Panc1 (cell line): ENCODE data around the gene NRCAM. TPM values are rescaled to one million over a fixed set of nuclear protein-coding genes. Genes with fewer than 3 reads are reported as not detected.

Source experiments
- ATAC-seq: fragments of 200-7000 bp; cut with Tn5 transposase; 2 replicates; pipeline ENCODE4 v1.9.1; 2020; ENCODE audit warnings: mild to moderate bottlenecking, moderate library complexity
- BruUV-seq: library from RNA; stranded (reverse); fragments of 400-500 nt; replicated peaks from 2 replicates; lab custom pipeline; 2021; lab: Mats Ljungman, UMichigan
- CTCF ChIA-PET: fragments of 300-600 bp; sonication (Branson Sonifier 250); formaldehyde crosslinking; loops from one replicate; lab custom pipeline; 2022; ENCODE audit warnings: antibody characterized with exemption; lab: Charles Lee
- POLR2A ChIA-PET: fragments of 300-600 bp; sonication (Branson Sonifier 250); formaldehyde crosslinking; loops from one replicate; lab custom pipeline; 2022; ENCODE audit warnings: antibody characterized with exemption; lab: Charles Lee
- DNase-seq: peaks from one replicate; pipeline ENCODE4 v3.0.0-alpha.2; 2010; ENCODE audit warnings: low read depth, low spot score
- H3K27ac ChIP-seq: 2 replicates; pipeline ENCODE4 v1.5.1; 2011; ENCODE audit warnings: mild to moderate bottlenecking, low read length, inconsistent platforms
- H3K27me3 ChIP-seq: fragments of 200-500 bp; sonication (Bioruptor generic); 2 replicates; pipeline ENCODE4 v1.6.0; 2014; ENCODE audit warnings: low read length, inconsistent platforms; ENCODE audit not compliant: control insufficient read depth, insufficient read depth
- H3K36me3 ChIP-seq: fragments of 200-500 bp; sonication (Bioruptor generic); 2 replicates; pipeline ENCODE4 v1.5.1; 2014; ENCODE audit warnings: inconsistent platforms, mild to moderate bottlenecking, low read length, moderate library complexity; ENCODE audit not compliant: control insufficient read depth, insufficient read depth
- H3K4me1 ChIP-seq: 2 replicates; pipeline ENCODE4 v1.5.1; 2011; ENCODE audit warnings: inconsistent platforms, mild to moderate bottlenecking, low read length, moderate library complexity; ENCODE audit not compliant: control insufficient read depth, insufficient read depth
- H3K4me3 ChIP-seq, 2 experiments: 2 replicates each; pipeline ENCODE4 v1.5.1; 2011 to 2012; ENCODE audit warnings: low read depth in 2 of 2, low read length in 2 of 2, mild to moderate bottlenecking in 2 of 2, inconsistent platforms in 1 of 2, moderate library complexity in 1 of 2
- H3K9me3 ChIP-seq: fragments of 200-500 bp; sonication (Bioruptor generic); 2 replicates; pipeline ENCODE4 v1.5.1; 2014; ENCODE audit warnings: low read depth, mild to moderate bottlenecking, inconsistent platforms, low read length, moderate library complexity; ENCODE audit not compliant: control insufficient read depth, insufficient read depth
- CTCF ChIP-seq: fragments of 450-650 bp; IDR thresholded peaks from 2 replicates; pipeline ENCODE4 v1.5.1; 2017; ENCODE audit warnings: mild to moderate bottlenecking
- POLR2AphosphoS5 ChIP-seq: IDR thresholded peaks from 2 replicates; pipeline ENCODE4 v1.6.1; 2012; ENCODE audit warnings: mild to moderate bottlenecking, low read depth, low read length, moderate library complexity
- REST ChIP-seq, 2 experiments: IDR thresholded peaks; 2 replicates each; pipeline ENCODE4 v1.6.1; 2011 to 2012; ENCODE audit warnings: low read depth in 2 of 2, control low read depth in 1 of 2, low read length in 1 of 2, mild to moderate bottlenecking in 1 of 2, moderate library complexity in 1 of 2; ENCODE audit not compliant: insufficient read depth in 1 of 2
- SIN3A ChIP-seq: IDR thresholded peaks from 2 replicates; pipeline ENCODE4 v1.6.1; 2012; ENCODE audit warnings: low read depth, mild to moderate bottlenecking, low read length, moderate library complexity, borderline replicate concordance; ENCODE audit not compliant: insufficient read depth
- TCF7L2 ChIP-seq: IDR thresholded peaks from 2 replicates; pipeline ENCODE4 v1.6.1; 2011; ENCODE audit warnings: mild to moderate bottlenecking, low read depth, low read length, inconsistent platforms
- in situ Hi-C: cut with HindIII; loops from 2 replicates; pipeline ENCODE4 v1.10.0; 2016; ENCODE audit warnings: low sequenced_read_pairs, low pct_unique_long_range_greater_than_20kb
- intact Hi-C: fragments of 100-400 bp; cut with micrococcal nuclease; formaldehyde crosslinking; loops from one replicate; pipeline ENCODE4 v1.10.0; 2022; ENCODE audit not compliant: unreplicated experiment
- total RNA-seq: library from RNA; stranded (reverse); gene quantifications from one replicate; pipeline ENCODE4 v1.2.1, GENCODE V29; 2021; ENCODE audit not compliant: unreplicated experiment

The NRCAM gene
- total RNA-seq, 1 experiment from 2014 or later, result 0.21 TPM

DNA sequence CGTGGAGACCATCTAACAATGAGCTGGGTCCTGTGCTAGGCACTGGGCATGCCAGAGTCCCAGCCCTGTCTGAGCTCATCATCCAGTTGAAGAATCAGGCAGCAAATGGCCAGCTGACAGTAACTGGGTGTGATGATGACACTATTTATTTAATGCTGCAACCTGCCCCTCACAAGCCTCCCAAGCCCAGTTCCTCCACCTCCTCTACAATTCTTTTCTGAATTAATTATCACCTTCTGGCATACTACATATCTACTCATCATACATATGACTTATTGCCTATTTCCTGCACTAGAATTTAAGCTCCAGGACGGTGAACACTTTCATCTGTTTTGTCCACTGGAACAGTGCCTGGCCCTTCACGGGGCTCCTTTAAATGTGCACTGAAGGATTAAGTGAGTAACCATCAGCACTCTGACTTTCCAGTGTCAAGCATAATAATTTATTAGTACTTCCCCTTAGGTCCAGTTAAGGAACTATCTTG lies 229.4 kb downstream of the NRCAM start:
- Histone ChIP-seq H3K4me1 (no peaks in the 10 kb centered on the region), H3K36me3 (no peaks in the 10 kb centered on the region), H3K27ac (no peak overlapping the region), H3K4me3 (no peak overlapping the region), H3K27me3 (no peaks in the 10 kb centered on the region; the same call in 1 of the 2 replicates), H3K9me3 (no peaks in the 10 kb centered on the region)
- CTCF ChIA-PET, result no interaction called here
- in situ Hi-C loops (no loop called here), intact Hi-C loops (no loop called here)
- no TSS peak for BruUV-seq
- ATAC-seq, result no peak
- TF ChIP-seq REST (IDR thresholded peaks at IDR 0.05; ENCODE audit: insufficient read depth in 1 of 2, low read depth in 2 of 2, low read length in 1 of 2) (no peak), POLR2AphosphoS5 (no peak), TCF7L2 (no peak), SIN3A (no peak), CTCF (no peak)
- POLR2A ChIA-PET, result no interaction called here
- no peak for DNase-seq

- intact Hi-C loops, result no loop called here
- ATAC-seq (no peak), DNase-seq (no peak)
- H3K4me1 ChIP-seq, result no peaks in the 10 kb centered on the region
- no peaks in the 10 kb centered on the region; the same call in 1 of the 2 replicates for H3K27me3 ChIP-seq
- H3K9me3 ChIP-seq, result no peaks in the 10 kb centered on the region
- H3K4me3 ChIP-seq, result no peak overlapping the region
- no peaks in the 10 kb centered on the region for H3K36me3 ChIP-seq
- TF ChIP-seq REST (IDR thresholded peaks at IDR 0.05; ENCODE audit: insufficient read depth in 1 of 2, low read depth in 2 of 2, low read length in 1 of 2), result no peak
- TF ChIP-seq SIN3A, result no peak
- no peak for TF ChIP-seq CTCF
- no peak for TF ChIP-seq TCF7L2
- TF ChIP-seq POLR2AphosphoS5, result no peak
- in situ Hi-C loops, result no loop called here
- ChIA-PET POLR2A (no interaction called here), CTCF (no interaction called here)
- H3K27ac ChIP-seq, result no peak overlapping the region
- BruUV-seq, result no TSS peak
These were observed 230.6 kb downstream of the NRCAM start for GRCh38 chr7:108225531-108226181.
